Activated T-helper 17 cell treated with anti-CD3 and anti-CD28 coated beads, Interleukin-2, amount 50 U/mL, for 72 hours (primary cell): ENCODE data around the gene LLGL2. TPM values are rescaled to one million over a fixed set of nuclear protein-coding genes. Genes with fewer than 3 reads are reported as not detected.
A peak's percentile ranks its signal among the peaks of the same experiment; 100 is the strongest.

Source experiments
- ATAC-seq: fragments of 150-1000 bp; cut with Tn5 transposase; replicated peaks from 2 replicates; pipeline ENCODE4 v1.10.0; 2021; ENCODE audit warnings: mild to moderate bottlenecking, moderate library complexity
- H3K27ac Mint-ChIP-seq: one replicate; pipeline ENCODE4 v1.8.0; 2022; ENCODE audit warnings: mixed read lengths
- H3K27me3 Mint-ChIP-seq: one replicate; pipeline ENCODE4 v1.8.0; 2022; ENCODE audit warnings: mixed read lengths
- H3K36me3 Mint-ChIP-seq: one replicate; pipeline ENCODE4 v1.8.0; 2022; ENCODE audit warnings: low read depth, mild to moderate bottlenecking, mixed read lengths
- H3K4me1 Mint-ChIP-seq: one replicate; pipeline ENCODE4 v1.8.0; 2022; ENCODE audit warnings: mixed read lengths
- H3K4me3 Mint-ChIP-seq: one replicate; pipeline ENCODE4 v1.8.0; 2022; ENCODE audit warnings: mild to moderate bottlenecking, mixed read lengths
- H3K9me3 Mint-ChIP-seq: one replicate; pipeline ENCODE4 v1.8.0; 2022; ENCODE audit warnings: mixed read lengths
- total RNA-seq, 2 donors: library from RNA; stranded (reverse); gene quantifications; one replicate each; pipeline ENCODE4 v1.2.3, GENCODE V29; 2022

Gene LLGL2
- total RNA-seq, 2 donors from 2014 or later = 16.7 to 24.1 TPM

- Mint-ChIP-seq H3K9me3 (no peaks in the 10 kb centered on the region), H3K4me1 (no peaks in the 10 kb centered on the region), H3K27me3 (no peaks in the 10 kb centered on the region), H3K27ac (no peak overlapping the region), H3K4me3 (no peak overlapping the region), H3K36me3 (peaks cover 11% of the 10 kb centered on the region)
- ATAC-seq = no peak
These were observed 24.9 kb upstream of the LLGL2 start for GRCh38 chr17:75500419-75501216.

GRCh38 chr17:75501378-75502071 is 24.0 kb upstream of the LLGL2 start:
- no peak overlapping the region for H3K4me3 Mint-ChIP-seq
- no peaks in the 10 kb centered on the region for H3K27me3 Mint-ChIP-seq
- no peaks in the 10 kb centered on the region for H3K9me3 Mint-ChIP-seq
- H3K36me3 Mint-ChIP-seq = peaks cover 6% of the 10 kb centered on the region
- H3K27ac Mint-ChIP-seq = no peak overlapping the region
- H3K4me1 Mint-ChIP-seq = no peaks in the 10 kb centered on the region
- no peak for ATAC-seq

- ATAC-seq = no peak
- Mint-ChIP-seq H3K4me3 (no peak overlapping the region), H3K27me3 (no peaks in the 10 kb centered on the region), H3K4me1 (no peaks in the 10 kb centered on the region), H3K27ac (no peak overlapping the region), H3K9me3 (no peaks in the 10 kb centered on the region), H3K36me3 (peaks cover 6% of the 10 kb centered on the region)
These were observed 23.3 kb upstream of the LLGL2 start for GRCh38 chr17:75502072-75502720.

GRCh38 chr17:75502721-75503329 is 22.7 kb upstream of the LLGL2 start:
- no peak for ATAC-seq
- H3K4me1 Mint-ChIP-seq = no peaks in the 10 kb centered on the region
- H3K4me3 Mint-ChIP-seq = no peak overlapping the region
- H3K36me3 Mint-ChIP-seq = peaks cover under 1% of the 10 kb centered on the region
- H3K27me3 Mint-ChIP-seq = no peaks in the 10 kb centered on the region
- H3K27ac Mint-ChIP-seq = no peak overlapping the region
- H3K9me3 Mint-ChIP-seq = no peaks in the 10 kb centered on the region

- Mint-ChIP-seq H3K9me3 (no peaks in the 10 kb centered on the region), H3K27ac (no peak overlapping the region), H3K36me3 (no peaks in the 10 kb centered on the region), H3K4me1 (no peaks in the 10 kb centered on the region), H3K27me3 (no peaks in the 10 kb centered on the region), H3K4me3 (no peak overlapping the region)
- no peak for ATAC-seq
These were observed 22.1 kb upstream of the LLGL2 start for GRCh38 chr17:75503337-75503950.

- H3K4me1 Mint-ChIP-seq = no peaks in the 10 kb centered on the region
- no peak for ATAC-seq
- H3K4me3 Mint-ChIP-seq = no peak overlapping the region
- H3K27ac Mint-ChIP-seq = no peak overlapping the region
- no peaks in the 10 kb centered on the region for H3K36me3 Mint-ChIP-seq
- H3K9me3 Mint-ChIP-seq = no peaks in the 10 kb centered on the region
- H3K27me3 Mint-ChIP-seq = no peaks in the 10 kb centered on the region
These were observed 21.5 kb upstream of the LLGL2 start for GRCh38 chr17:75503976-75504346.

GRCh38 chr17:75504347-75505151 is 20.9 kb upstream of the LLGL2 start:
- Mint-ChIP-seq H3K27ac (no peak overlapping the region), H3K27me3 (no peaks in the 10 kb centered on the region)

GRCh38 chr17:75505152-75505409 is 20.4 kb upstream of the LLGL2 start:
- H3K9me3 Mint-ChIP-seq = no peaks in the 10 kb centered on the region
- H3K36me3 Mint-ChIP-seq = no peaks in the 10 kb centered on the region
- no peak for ATAC-seq
- no peak overlapping the region for H3K27ac Mint-ChIP-seq
- no peak overlapping the region for H3K4me3 Mint-ChIP-seq
- no peaks in the 10 kb centered on the region for H3K27me3 Mint-ChIP-seq
- H3K4me1 Mint-ChIP-seq = no peaks in the 10 kb centered on the region

More at GRCh38 chr17:75504347-75505151, 20.9 kb upstream of the LLGL2 start:
- ATAC-seq = peak; percentile 61
- Mint-ChIP-seq H3K9me3 (no peaks in the 10 kb centered on the region), H3K36me3 (no peaks in the 10 kb centered on the region), H3K4me1 (no peaks in the 10 kb centered on the region), H3K4me3 (no peak overlapping the region)

GRCh38 chr17:75505640-75506039 is 19.9 kb upstream of the LLGL2 start:
- Mint-ChIP-seq H3K27ac (no peak overlapping the region), H3K4me1 (no peaks in the 10 kb centered on the region), H3K4me3 (no peak overlapping the region), H3K27me3 (no peaks in the 10 kb centered on the region), H3K9me3 (no peaks in the 10 kb centered on the region), H3K36me3 (no peaks in the 10 kb centered on the region)
- no peak for ATAC-seq

GRCh38 chr17:75506134-75506533 is 19.4 kb upstream of the LLGL2 start:
- no peak for ATAC-seq
- no peak overlapping the region for H3K4me3 Mint-ChIP-seq
- H3K27ac Mint-ChIP-seq = no peak overlapping the region
- no peaks in the 10 kb centered on the region for H3K36me3 Mint-ChIP-seq
- H3K27me3 Mint-ChIP-seq = no peaks in the 10 kb centered on the region
- no peaks in the 10 kb centered on the region for H3K4me1 Mint-ChIP-seq
- H3K9me3 Mint-ChIP-seq = no peaks in the 10 kb centered on the region

- no peak for ATAC-seq
- no peaks in the 10 kb centered on the region for H3K36me3 Mint-ChIP-seq
- no peaks in the 10 kb centered on the region for H3K9me3 Mint-ChIP-seq
- no peak overlapping the region for H3K27ac Mint-ChIP-seq
- H3K4me1 Mint-ChIP-seq = no peaks in the 10 kb centered on the region
- no peaks in the 10 kb centered on the region for H3K27me3 Mint-ChIP-seq
- H3K4me3 Mint-ChIP-seq = no peak overlapping the region
These were observed 18.6 kb upstream of the LLGL2 start for GRCh38 chr17:75506888-75507287.

GRCh38 chr17:75507733-75508719 is 17.5 kb upstream of the LLGL2 start:
- Mint-ChIP-seq H3K27ac (no peak overlapping the region), H3K4me3 (no peak overlapping the region), H3K27me3 (no peaks in the 10 kb centered on the region), H3K9me3 (no peaks in the 10 kb centered on the region), H3K4me1 (no peaks in the 10 kb centered on the region), H3K36me3 (no peaks in the 10 kb centered on the region)
- no peak for ATAC-seq

- Mint-ChIP-seq H3K27ac (no peak overlapping the region), H3K36me3 (no peaks in the 10 kb centered on the region), H3K4me1 (no peaks in the 10 kb centered on the region), H3K27me3 (no peaks in the 10 kb centered on the region), H3K9me3 (no peaks in the 10 kb centered on the region), H3K4me3 (no peak overlapping the region)
- no peak for ATAC-seq
These were observed 16.6 kb upstream of the LLGL2 start for GRCh38 chr17:75508931-75509361.
